ENCODE results near the gene MRLN. TPM values are rescaled to one million over a fixed set of nuclear protein-coding genes. Genes with fewer than 3 reads are reported as not detected.
"Not testable (repeated sequence)": the region's sequence is repeated elsewhere in the genome, so short reads cannot be mapped to it uniquely, and the experiment has no call there.

Gene MRLN
- polyA plus RNA-seq, 1 donor (not counting 4 experiments of a cell fraction or from before 2014, with no cell fraction given), result not detected

- DNase-seq (ENCODE audit: low read depth, low spot score), result no peak
- no peak overlapping the region for H3K4me2 ChIP-seq (ENCODE audit: control insufficient read depth, extremely low read depth, insufficient read depth, low read depth, low read length)
Observed at GRCh38 chr10:59736749-59737148, 16.5 kb downstream of the MRLN start.

GRCh38 chr10:59735296-59735695 is 18.0 kb downstream of the MRLN start:
- dilution Hi-C loops (cut with MboI; ENCODE audit: extremely low pct_ligation_motif_present, low sequenced_read_pairs), result no loop called here
- H3K36me3 ChIP-seq (ENCODE audit: control insufficient read depth in 2 of 2, extremely low read depth in 1 of 2, insufficient read depth in 2 of 2, low read length in 2 of 2), result no peaks in the 10 kb centered on the region
- FAIRE-seq (no peak), DNase-seq (ENCODE audit: low read depth, low spot score) (no peak)
- no peak overlapping the region for H3K27ac ChIP-seq (ENCODE audit: control insufficient read depth, insufficient read depth, low read length)
- TF ChIP-seq EZH2 (IDR thresholded peaks at IDR 0.05; ENCODE audit: low read length), result no peak
- H3K79me2 ChIP-seq (ENCODE audit: control insufficient read depth, insufficient read depth, low read length), result no peaks in the 10 kb centered on the region
- H3K4me2 ChIP-seq (ENCODE audit: control insufficient read depth, extremely low read depth, insufficient read depth, low read depth, low read length), result no peak overlapping the region
- no peak overlapping the region for H3K9ac ChIP-seq (ENCODE audit: control insufficient read depth, extremely low read depth, insufficient read depth, low read length)
- H3K9me1 ChIP-seq (ENCODE audit: control insufficient read depth, extremely low read depth, insufficient read depth, low read length), result no peaks in the 10 kb centered on the region
- no peak overlapping the region for H2AFZ ChIP-seq (ENCODE audit: control insufficient read depth, low read length)
- no peaks in the 10 kb centered on the region for H4K20me1 ChIP-seq (ENCODE audit: control insufficient read depth, extremely low read depth, insufficient read depth, low read length)
- no peaks in the 10 kb centered on the region for H3K4me1 ChIP-seq (ENCODE audit: control insufficient read depth, extremely low read depth, insufficient read depth, low read length)
- H3K27me3 ChIP-seq (ENCODE audit: control insufficient read depth, extremely low read depth, insufficient read depth, low read length), result no peaks in the 10 kb centered on the region
- H3K9me3 ChIP-seq (ENCODE audit: control insufficient read depth, low read depth, low read length), result no peaks in the 10 kb centered on the region
- no peak overlapping the region for H3K4me3 ChIP-seq (ENCODE audit: control insufficient read depth in 2 of 3, extremely low read depth in 1 of 3, insufficient read depth in 2 of 3, low read depth in 1 of 3, low read length in 3 of 3)

More at GRCh38 chr10:59736749-59737148, 16.5 kb downstream of the MRLN start:
- Histone ChIP-seq H3K27ac (ENCODE audit: control insufficient read depth, insufficient read depth, low read length) (no peak overlapping the region), H4K20me1 (ENCODE audit: control insufficient read depth, extremely low read depth, insufficient read depth, low read length) (no peaks in the 10 kb centered on the region), H3K27me3 (ENCODE audit: control insufficient read depth, extremely low read depth, insufficient read depth, low read length) (no peaks in the 10 kb centered on the region), H3K79me2 (ENCODE audit: control insufficient read depth, insufficient read depth, low read length) (no peaks in the 10 kb centered on the region), H3K9me3 (ENCODE audit: control insufficient read depth, low read depth, low read length) (no peaks in the 10 kb centered on the region), H3K9me1 (ENCODE audit: control insufficient read depth, extremely low read depth, insufficient read depth, low read length) (no peaks in the 10 kb centered on the region), H3K4me1 (ENCODE audit: control insufficient read depth, extremely low read depth, insufficient read depth, low read length) (no peaks in the 10 kb centered on the region), H3K9ac (ENCODE audit: control insufficient read depth, extremely low read depth, insufficient read depth, low read length) (no peak overlapping the region), H2AFZ (ENCODE audit: control insufficient read depth, low read length) (no peak overlapping the region), H3K4me3 (ENCODE audit: control insufficient read depth in 2 of 3, extremely low read depth in 1 of 3, insufficient read depth in 2 of 3, low read depth in 1 of 3, low read length in 3 of 3) (no peak overlapping the region), H3K36me3 (ENCODE audit: control insufficient read depth in 2 of 2, extremely low read depth in 1 of 2, insufficient read depth in 2 of 2, low read length in 2 of 2) (no peaks in the 10 kb centered on the region)
- FAIRE-seq, result no peak
- TF ChIP-seq CTCF (optimal IDR thresholded peaks at IDR 0.05 in 1 of 3, IDR thresholded peaks at IDR 0.05 in 1 of 3, conservative IDR thresholded peaks at IDR 0.05 in 1 of 3; ENCODE audit: extremely low read depth in 1 of 3, insufficient read depth in 2 of 3, low read length in 3 of 3), result no peak
- no peak for TF ChIP-seq EZH2 (IDR thresholded peaks at IDR 0.05; ENCODE audit: low read length)
- dilution Hi-C loops (cut with MboI; ENCODE audit: extremely low pct_ligation_motif_present, low sequenced_read_pairs), result no loop called here

- dilution Hi-C loops (cut with MboI; ENCODE audit: extremely low pct_ligation_motif_present, low sequenced_read_pairs), result no loop called here
- H2AFZ ChIP-seq (ENCODE audit: control insufficient read depth, low read length), result no peak overlapping the region
- H3K9me3 ChIP-seq (ENCODE audit: control insufficient read depth, low read depth, low read length), result no peaks in the 10 kb centered on the region
- no peaks in the 10 kb centered on the region for H3K4me1 ChIP-seq (ENCODE audit: control insufficient read depth, extremely low read depth, insufficient read depth, low read length)
- H3K79me2 ChIP-seq (ENCODE audit: control insufficient read depth, insufficient read depth, low read length), result no peaks in the 10 kb centered on the region
- H3K4me2 ChIP-seq (ENCODE audit: control insufficient read depth, extremely low read depth, insufficient read depth, low read depth, low read length), result no peak overlapping the region
- H3K9me1 ChIP-seq (ENCODE audit: control insufficient read depth, extremely low read depth, insufficient read depth, low read length), result no peaks in the 10 kb centered on the region
- H3K27ac ChIP-seq (ENCODE audit: control insufficient read depth, insufficient read depth, low read length), result no peak overlapping the region
- DNase-seq (ENCODE audit: low read depth, low spot score) (no peak), FAIRE-seq (no peak)
- no peak overlapping the region for H3K9ac ChIP-seq (ENCODE audit: control insufficient read depth, extremely low read depth, insufficient read depth, low read length)
- H3K36me3 ChIP-seq (ENCODE audit: control insufficient read depth in 2 of 2, extremely low read depth in 1 of 2, insufficient read depth in 2 of 2, low read length in 2 of 2), result no peaks in the 10 kb centered on the region
- TF ChIP-seq EZH2 (IDR thresholded peaks at IDR 0.05; ENCODE audit: low read length) (no peak), CTCF (optimal IDR thresholded peaks at IDR 0.05 in 1 of 3, IDR thresholded peaks at IDR 0.05 in 1 of 3, conservative IDR thresholded peaks at IDR 0.05 in 1 of 3; ENCODE audit: extremely low read depth in 1 of 3, insufficient read depth in 2 of 3, low read length in 3 of 3) (no peak)
- H3K27me3 ChIP-seq (ENCODE audit: control insufficient read depth, extremely low read depth, insufficient read depth, low read length), result no peaks in the 10 kb centered on the region
- H4K20me1 ChIP-seq (ENCODE audit: control insufficient read depth, extremely low read depth, insufficient read depth, low read length), result no peaks in the 10 kb centered on the region
- no peak overlapping the region for H3K4me3 ChIP-seq (ENCODE audit: control insufficient read depth in 2 of 3, extremely low read depth in 1 of 3, insufficient read depth in 2 of 3, low read depth in 1 of 3, low read length in 3 of 3)
Observed at GRCh38 chr10:59734014-59734462, 19.2 kb downstream of the MRLN start.

- H3K27me3 ChIP-seq (ENCODE audit: control insufficient read depth, extremely low read depth, insufficient read depth, low read length); dilution Hi-C loops (cut with MboI; ENCODE audit: extremely low pct_ligation_motif_present, low sequenced_read_pairs); DNase-seq (ENCODE audit: low read depth, low spot score); H3K4me2 ChIP-seq (ENCODE audit: control insufficient read depth, extremely low read depth, insufficient read depth, low read depth, low read length); H2AFZ ChIP-seq (ENCODE audit: control insufficient read depth, low read length); H3K4me3 ChIP-seq (ENCODE audit: control insufficient read depth in 2 of 3, extremely low read depth in 1 of 3, insufficient read depth in 2 of 3, low read depth in 1 of 3, low read length in 3 of 3); H3K9me1 ChIP-seq (ENCODE audit: control insufficient read depth, extremely low read depth, insufficient read depth, low read length); FAIRE-seq; H3K27ac ChIP-seq (ENCODE audit: control insufficient read depth, insufficient read depth, low read length); H4K20me1 ChIP-seq (ENCODE audit: control insufficient read depth, extremely low read depth, insufficient read depth, low read length); H3K9ac ChIP-seq (ENCODE audit: control insufficient read depth, extremely low read depth, insufficient read depth, low read length); H3K36me3 ChIP-seq (ENCODE audit: control insufficient read depth in 2 of 2, extremely low read depth in 1 of 2, insufficient read depth in 2 of 2, low read length in 2 of 2); H3K79me2 ChIP-seq (ENCODE audit: control insufficient read depth, insufficient read depth, low read length); H3K4me1 ChIP-seq (ENCODE audit: control insufficient read depth, extremely low read depth, insufficient read depth, low read length); H3K9me3 ChIP-seq (ENCODE audit: control insufficient read depth, low read depth, low read length): not testable (repeated sequence)
Observed at GRCh38 chr10:59733321-59734013, 19.8 kb downstream of the MRLN start.
